SU-DHL-6 (cell line): ENCODE data around the gene EOLA1.

Experiments used
- EZH2phosphoT487 ChIP-seq: fragments of 200-600 bp; sonication (generic), shearing (Covaris generic); conservative IDR thresholded peaks from 2 replicates; pipeline ENCODE4 v1.6.1; 2018; ENCODE audit warnings: mild to moderate bottlenecking, antibody characterized with exemption, low read length, moderate library complexity, mixed read lengths
- TF ChIP-seq, protein P1 (sequence below): fragments of 200-600 bp; sonication (generic); IDR thresholded peaks from one replicate; pipeline ENCODE4 v1.5.1; 2017; ENCODE audit warnings: antibody characterized with exemption, mild to moderate bottlenecking, low read length, moderate library complexity; ENCODE audit not compliant: insufficient read depth, poor library complexity, severe bottlenecking

DNA sequence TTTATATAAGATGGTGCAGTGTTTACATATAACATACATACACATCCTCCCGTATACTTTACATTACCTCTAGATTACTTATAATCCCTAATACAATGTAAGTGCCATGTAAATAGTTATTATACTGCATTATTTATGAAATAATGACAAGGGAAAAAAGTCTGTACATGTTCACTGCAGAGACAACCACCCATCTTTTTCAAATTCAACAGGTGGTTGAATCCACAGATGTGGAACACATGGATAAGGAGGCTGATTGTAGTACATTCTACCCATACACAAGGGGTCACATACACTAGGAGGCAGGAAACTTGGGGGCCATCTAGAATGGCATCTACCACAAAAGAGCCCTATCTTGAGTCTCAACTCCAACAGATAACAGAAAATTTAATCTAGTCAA, 32.3 kb upstream of the EOLA1 start:
- TF ChIP-seq, protein P1, sequence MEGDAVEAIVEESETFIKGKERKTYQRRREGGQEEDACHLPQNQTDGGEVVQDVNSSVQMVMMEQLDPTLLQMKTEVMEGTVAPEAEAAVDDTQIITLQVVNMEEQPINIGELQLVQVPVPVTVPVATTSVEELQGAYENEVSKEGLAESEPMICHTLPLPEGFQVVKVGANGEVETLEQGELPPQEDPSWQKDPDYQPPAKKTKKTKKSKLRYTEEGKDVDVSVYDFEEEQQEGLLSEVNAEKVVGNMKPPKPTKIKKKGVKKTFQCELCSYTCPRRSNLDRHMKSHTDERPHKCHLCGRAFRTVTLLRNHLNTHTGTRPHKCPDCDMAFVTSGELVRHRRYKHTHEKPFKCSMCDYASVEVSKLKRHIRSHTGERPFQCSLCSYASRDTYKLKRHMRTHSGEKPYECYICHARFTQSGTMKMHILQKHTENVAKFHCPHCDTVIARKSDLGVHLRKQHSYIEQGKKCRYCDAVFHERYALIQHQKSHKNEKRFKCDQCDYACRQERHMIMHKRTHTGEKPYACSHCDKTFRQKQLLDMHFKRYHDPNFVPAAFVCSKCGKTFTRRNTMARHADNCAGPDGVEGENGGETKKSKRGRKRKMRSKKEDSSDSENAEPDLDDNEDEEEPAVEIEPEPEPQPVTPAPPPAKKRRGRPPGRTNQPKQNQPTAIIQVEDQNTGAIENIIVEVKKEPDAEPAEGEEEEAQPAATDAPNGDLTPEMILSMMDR = no peak
- TF ChIP-seq EZH2phosphoT487 = no peak
